Jurkat, Clone E6-1 (cell line): Measurements from ENCODE around the gene ERBIN.
"Not testable (repeated sequence)": the region's sequence is repeated elsewhere in the genome, so short reads cannot be mapped to it uniquely, and the experiment has no call there.

Experiments used
- DNase-seq: peaks from one replicate; pipeline ENCODE4 v3.0.0-alpha.2; 2011; ENCODE audit warnings: low read depth, low spot score
- H3K4me3 ChIP-seq: 2 replicates; pipeline ENCODE4 v1.5.1; 2011; ENCODE audit warnings: mild to moderate bottlenecking, low read length, control low read depth, moderate library complexity

The ERBIN gene

GRCh38 chr5:65989158-65989557, 62.8 kb downstream of the ERBIN start:
- no peak overlapping the region for H3K4me3 ChIP-seq
- DNase-seq = peak; percentile 35

GRCh38 chr5:65992630-65993029, 66.3 kb downstream of the ERBIN start:
- no peak overlapping the region for H3K4me3 ChIP-seq
- no peak for DNase-seq

- DNase-seq = no peak
- no peak overlapping the region for H3K4me3 ChIP-seq
Observed at GRCh38 chr5:65994117-65994786, 67.9 kb downstream of the ERBIN start.

- H3K4me3 ChIP-seq = no peak overlapping the region
Observed at GRCh38 chr5:65999061-65999723, 72.8 kb downstream of the ERBIN start.

GRCh38 chr5:66001952-66002351, 75.6 kb downstream of the ERBIN start:
- no peak overlapping the region for H3K4me3 ChIP-seq
- DNase-seq = no peak

More at GRCh38 chr5:65999061-65999723, 72.8 kb downstream of the ERBIN start:
- DNase-seq = no peak

- DNase-seq = peak; percentile 19
- H3K4me3 ChIP-seq = no peak overlapping the region
Observed at GRCh38 chr5:66002415-66002814, 76.0 kb downstream of the ERBIN start.

- no peak overlapping the region for H3K4me3 ChIP-seq
- no peak for DNase-seq
Observed at GRCh38 chr5:66004216-66004615, 77.8 kb downstream of the ERBIN start.

- H3K4me3 ChIP-seq = no peak overlapping the region
- no peak for DNase-seq
Observed at GRCh38 chr5:66009277-66009676, 82.9 kb downstream of the ERBIN start.

GRCh38 chr5:66010476-66010875, 84.1 kb downstream of the ERBIN start:
- H3K4me3 ChIP-seq = no peak overlapping the region
- no peak for DNase-seq

- no peak overlapping the region for H3K4me3 ChIP-seq
- no peak for DNase-seq
Observed at GRCh38 chr5:66012271-66012670, 85.9 kb downstream of the ERBIN start.

- no peak for DNase-seq
- no peak overlapping the region for H3K4me3 ChIP-seq
Observed at GRCh38 chr5:66013397-66013796, 87.0 kb downstream of the ERBIN start.

- no peak overlapping the region for H3K4me3 ChIP-seq
- no peak for DNase-seq
Observed at GRCh38 chr5:66013906-66014305, 87.5 kb downstream of the ERBIN start.

GRCh38 chr5:66015196-66015960, 89.0 kb downstream of the ERBIN start:
- no peak overlapping the region for H3K4me3 ChIP-seq
- no peak for DNase-seq

GRCh38 chr5:66021585-66021984, 95.2 kb downstream of the ERBIN start:
- no peak for DNase-seq
- H3K4me3 ChIP-seq = no peak overlapping the region

- DNase-seq = no peak
- no peak overlapping the region for H3K4me3 ChIP-seq
Observed at GRCh38 chr5:66039296-66039695, 112.9 kb downstream of the ERBIN start.

GRCh38 chr5:66039701-66040100, 113.3 kb downstream of the ERBIN start:
- no peak overlapping the region for H3K4me3 ChIP-seq
- no peak for DNase-seq

GRCh38 chr5:66041627-66042026, 115.3 kb downstream of the ERBIN start:
- H3K4me3 ChIP-seq = no peak overlapping the region
- DNase-seq = no peak

GRCh38 chr5:66057239-66057638, 130.9 kb downstream of the ERBIN start:
- no peak overlapping the region for H3K4me3 ChIP-seq
- no peak for DNase-seq

GRCh38 chr5:66061320-66061719, 134.9 kb downstream of the ERBIN start:
- not testable (repeated sequence) for DNase-seq

GRCh38 chr5:66063061-66063460, 136.7 kb downstream of the ERBIN start:
- DNase-seq, H3K4me3 ChIP-seq: not testable (repeated sequence)

More at GRCh38 chr5:66061320-66061719, 134.9 kb downstream of the ERBIN start:
- H3K4me3 ChIP-seq = not testable (repeated sequence)
